Activated T-cell treated with anti-CD3 and anti-CD28 coated beads for 1 hour (primary cell): ENCODE results near the gene ALKBH8.
"Not testable (repeated sequence)": the region's sequence is repeated elsewhere in the genome, so short reads cannot be mapped to it uniquely, and the experiment has no call there.

ENCODE experiments used
- DNase-seq: peaks from one replicate; pipeline ENCODE4 v3.0.0-alpha.2; 2020; ENCODE audit warnings: low read depth

ALKBH8 gene

DNA sequence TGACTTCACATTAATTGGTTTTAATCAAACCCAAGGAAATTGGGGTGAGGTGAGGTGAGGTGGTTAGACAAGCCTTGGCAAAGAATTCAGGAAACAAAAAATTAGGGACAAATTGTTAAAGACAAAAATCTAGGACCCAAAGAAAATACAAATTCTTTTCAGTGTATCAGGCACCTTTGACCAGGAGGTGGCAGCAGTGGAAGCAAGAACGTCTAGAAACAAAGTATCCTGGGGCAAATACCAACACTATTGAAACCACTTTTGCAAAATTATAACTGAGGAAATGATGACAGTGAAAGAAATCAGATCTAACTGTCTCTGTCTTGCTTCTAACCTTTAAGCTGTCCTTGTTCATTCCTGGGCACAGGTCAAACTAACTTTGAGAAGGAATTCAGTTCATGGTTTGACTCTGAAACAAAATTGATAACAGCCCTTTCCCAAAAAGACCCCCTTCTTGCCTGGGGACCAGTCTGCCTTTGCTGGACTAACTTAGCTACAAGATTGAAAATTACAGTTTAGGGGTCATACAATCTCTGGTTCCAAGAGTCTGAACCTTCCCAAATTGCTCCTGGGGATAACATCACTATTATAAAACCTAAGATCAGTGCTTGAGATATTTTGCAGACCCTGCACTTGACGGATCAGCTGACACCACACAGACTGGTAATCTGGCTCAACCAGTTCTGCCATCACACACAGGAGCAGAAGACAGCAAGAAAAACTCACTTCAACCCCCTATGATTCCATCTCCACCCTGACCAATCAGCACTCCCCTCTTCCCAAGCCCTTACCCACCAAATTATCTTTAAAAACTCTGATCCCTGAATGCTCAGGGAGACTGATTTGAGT is 11.2 kb upstream of the ALKBH8 start:
- DNase-seq = peak; percentile 41

DNA sequence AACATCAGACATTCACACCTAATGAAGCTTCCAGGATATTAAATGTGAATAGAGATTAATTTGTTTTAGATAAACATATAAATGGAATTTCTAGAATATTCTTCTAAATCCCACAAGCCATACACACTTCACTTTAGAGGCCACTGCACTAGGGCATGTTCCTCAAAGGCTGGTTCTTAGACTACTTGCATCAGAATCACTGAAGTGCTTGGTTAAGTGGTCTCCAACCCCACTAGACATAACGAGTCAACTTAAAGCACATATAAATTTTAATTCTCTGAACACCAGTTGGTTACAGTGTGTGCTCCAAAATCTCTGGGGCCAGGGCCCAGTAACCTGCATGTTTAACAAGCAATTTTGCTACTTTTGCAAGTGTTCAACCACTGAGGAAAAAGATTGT is 7.9 kb upstream of the ALKBH8 start:
- no peak for DNase-seq

DNA sequence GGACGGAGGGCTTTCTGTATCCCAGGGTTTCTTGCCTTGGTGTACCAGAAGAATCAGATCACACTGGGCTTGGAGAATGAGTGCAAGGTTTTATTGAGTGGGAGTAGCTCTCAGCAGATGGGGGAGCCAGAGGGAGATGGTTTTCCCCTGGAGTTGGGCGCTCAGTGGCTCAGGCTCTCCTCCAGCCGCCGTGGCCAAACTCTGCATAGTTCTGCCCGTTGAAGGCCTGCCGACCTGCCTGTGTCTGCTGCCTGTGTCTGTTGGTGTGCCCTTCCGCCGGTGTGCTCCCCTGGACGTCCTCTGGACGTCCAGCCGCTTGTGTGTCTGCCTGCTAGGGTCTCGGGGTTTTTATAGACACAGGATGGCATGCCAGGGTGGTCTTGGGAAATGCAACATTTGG is 4.5 kb upstream of the ALKBH8 start:
- no peak for DNase-seq

DNA sequence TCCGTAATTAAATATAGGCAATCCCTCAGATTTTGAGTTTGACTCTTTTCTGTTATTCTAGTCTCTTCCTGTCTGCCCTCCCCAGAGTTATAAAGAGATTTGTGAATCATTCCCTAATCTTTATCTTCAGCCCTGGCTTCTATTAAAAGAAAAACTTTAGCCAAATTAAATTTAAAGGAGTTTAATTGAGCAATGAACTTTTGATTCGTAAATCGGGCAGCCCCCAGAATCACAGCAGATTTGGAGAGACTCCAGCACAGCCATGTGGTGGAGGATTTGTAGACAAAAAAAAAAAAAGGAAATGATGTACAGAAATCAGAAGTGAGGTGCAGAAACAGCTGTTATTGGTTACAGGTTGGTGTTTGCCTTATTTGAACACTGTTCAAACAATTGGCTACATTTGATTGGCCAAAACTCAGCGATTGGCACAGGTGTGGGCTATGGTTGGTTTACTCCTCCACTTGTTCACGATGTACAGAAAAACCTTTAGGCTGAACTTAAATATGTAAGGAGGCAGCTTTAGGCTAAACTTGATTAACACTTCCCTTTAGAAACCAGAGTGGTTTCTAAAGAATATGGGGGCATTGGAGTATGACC is 2.3 kb upstream of the ALKBH8 start:
- no peak for DNase-seq

DNA sequence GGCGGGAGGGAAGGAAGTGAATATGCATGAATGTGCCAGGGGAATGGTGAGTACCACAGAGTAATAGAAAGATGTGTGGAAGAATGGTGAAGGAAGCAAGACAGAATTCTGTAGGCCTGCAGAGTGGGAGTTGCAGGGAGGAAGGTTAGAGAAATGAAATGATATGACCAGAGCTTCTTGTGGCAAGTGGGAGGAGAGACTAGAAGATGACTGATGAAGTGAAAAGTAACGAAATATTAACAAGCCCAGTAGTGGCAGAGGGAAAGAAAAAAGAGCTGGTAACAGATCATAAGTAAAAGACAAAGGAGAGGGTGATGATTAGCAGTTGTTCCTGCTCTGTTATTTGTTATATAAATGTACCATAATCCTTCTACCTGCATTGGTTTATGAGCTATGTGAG is 1.0 kb upstream of the ALKBH8 start:
- no peak for DNase-seq

DNA sequence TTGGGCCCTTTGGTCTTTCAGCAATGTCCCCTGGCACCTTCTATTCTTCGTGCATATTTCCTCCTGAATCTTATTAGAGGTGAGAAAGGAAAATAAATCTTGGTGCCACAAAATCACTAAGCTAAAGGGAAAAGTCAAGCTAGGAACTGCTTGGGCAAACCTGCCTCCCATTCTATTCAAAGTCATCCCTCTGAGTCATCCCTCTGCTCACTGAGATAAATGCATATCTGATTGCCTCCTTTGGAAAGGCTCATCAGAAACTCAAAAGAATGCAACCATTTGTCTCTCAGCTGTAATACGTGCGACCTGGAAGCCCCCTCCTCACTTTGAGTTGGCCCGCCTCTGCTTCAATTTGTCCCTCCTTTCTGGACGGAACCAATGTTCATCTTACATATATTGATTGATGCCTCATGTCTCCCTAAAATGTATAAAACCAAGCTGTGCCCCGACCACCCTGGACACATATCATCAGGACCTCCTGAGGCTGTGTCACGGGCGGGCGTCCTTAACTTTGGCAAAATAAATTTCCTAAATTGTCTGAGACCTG is 493 bp upstream of the ALKBH8 start:
- DNase-seq = not testable (repeated sequence)

DNA sequence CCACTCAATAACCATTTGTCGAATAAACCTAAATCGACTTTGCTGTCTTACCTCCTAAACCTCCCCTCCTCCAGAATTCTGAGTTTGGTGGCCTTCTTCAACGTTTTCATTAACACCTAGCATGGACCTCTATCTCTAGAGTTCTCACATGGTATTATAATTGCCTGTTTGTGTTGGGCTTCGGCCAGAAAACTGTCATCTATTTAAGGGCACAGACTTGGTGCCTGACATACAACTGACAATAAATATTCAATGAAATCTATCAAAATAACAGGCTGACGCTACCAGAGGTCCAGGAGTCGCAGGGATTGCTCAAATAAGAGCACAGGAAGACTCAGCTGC is 687 bp downstream of the ALKBH8 start:
- DNase-seq = no peak

DNA sequence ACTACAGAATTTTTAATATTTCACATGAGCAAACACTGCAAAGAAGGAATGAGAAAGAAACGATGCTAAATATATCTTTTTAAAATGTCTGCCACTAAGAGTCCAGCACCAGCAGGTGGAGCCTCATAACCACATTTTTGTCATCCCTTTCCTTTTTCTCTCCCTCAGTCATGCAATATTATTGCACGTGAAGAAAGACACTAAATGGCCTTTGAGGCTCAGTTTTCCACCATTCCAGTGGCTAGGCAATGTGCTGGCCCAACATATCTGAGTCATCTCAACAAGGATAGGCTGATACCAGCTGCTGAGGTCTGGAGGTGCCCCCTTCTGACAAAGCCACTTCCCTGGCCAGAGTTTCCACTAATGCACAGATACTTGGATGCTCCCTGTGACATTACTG is 1.8 kb downstream of the ALKBH8 start:
- DNase-seq = peak; percentile 12

DNA sequence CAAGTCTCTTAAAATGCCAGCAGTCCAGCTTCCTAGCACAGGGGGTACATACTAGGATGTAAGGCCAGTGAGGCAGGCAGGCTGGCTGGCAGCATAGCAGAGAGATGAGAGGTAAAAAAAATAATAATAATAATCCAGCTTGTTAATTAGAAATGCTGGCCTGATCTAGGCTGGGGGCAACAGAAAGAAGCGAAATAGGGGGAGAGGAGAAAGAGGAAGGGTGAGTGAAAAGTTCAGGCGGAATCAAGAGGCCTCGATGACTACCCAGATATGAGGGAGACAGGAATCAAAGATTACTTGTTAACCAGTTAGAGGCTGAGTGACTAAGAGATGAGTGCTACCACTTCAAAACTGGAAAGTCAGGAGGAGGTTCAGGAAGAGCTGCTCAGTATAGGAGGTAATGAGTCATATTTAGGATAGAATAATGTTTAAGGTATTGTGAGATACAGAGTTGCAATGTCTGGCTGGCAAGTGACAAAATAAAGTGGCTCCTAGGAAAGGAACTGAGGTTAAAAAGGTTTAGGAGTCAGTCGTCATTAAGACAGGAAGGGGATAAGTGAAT is 2.8 kb downstream of the ALKBH8 start:
- no peak for DNase-seq

DNA sequence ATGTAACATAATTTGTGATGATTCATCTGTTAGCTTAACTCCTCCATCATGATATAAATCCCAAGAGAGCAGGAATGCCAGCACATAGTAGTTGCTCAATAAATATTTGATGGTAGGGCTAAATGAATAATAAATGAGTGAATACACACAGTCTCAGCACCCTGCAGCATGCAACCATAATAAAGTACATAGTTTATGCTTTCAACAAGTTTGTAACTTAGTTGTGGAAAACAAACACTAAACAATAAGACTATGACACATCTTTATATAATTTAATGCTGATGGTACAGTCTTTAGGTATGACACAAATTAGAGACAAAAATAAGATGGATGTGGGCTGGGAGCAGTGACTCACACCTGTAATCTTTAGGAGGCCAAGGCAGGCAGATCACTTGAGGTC is 3.8 kb downstream of the ALKBH8 start:
- no peak for DNase-seq

DNA sequence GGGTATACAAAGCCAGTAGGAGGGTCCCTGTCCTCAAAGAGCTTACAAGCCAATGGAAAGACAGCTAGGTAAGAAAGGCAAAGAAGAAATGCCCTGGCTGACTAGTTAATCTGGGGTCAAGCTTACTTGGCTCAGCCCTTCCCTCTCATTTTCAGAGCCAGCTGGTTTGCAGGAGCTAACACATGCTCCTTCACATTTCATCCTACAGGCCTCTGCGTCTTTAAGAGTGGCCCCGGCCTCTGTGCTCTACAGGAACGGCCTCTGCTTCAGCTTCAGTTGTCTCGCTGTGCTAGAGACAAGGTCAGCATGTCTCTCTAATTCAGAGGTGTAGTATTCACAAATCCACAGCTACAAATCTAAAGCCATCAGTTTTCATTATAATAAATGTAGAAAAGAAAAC is 15.2 kb downstream of the ALKBH8 start:
- no peak for DNase-seq

DNA sequence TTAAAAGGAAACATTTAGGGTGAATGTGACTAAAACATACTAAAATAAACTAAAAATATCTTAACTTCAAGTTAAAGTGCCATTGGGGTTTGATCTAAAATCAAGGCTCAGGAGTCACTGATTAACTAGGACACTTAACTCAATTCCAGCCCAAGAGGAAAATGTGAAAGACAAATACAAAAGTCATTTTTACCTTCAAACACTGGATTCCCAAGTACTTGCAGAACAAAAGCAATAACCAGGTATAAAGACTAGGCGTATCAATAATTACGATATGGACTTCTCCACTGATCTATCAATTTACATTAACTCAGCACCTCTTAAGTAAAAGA is 15.6 kb downstream of the ALKBH8 start:
- DNase-seq = no peak

DNA sequence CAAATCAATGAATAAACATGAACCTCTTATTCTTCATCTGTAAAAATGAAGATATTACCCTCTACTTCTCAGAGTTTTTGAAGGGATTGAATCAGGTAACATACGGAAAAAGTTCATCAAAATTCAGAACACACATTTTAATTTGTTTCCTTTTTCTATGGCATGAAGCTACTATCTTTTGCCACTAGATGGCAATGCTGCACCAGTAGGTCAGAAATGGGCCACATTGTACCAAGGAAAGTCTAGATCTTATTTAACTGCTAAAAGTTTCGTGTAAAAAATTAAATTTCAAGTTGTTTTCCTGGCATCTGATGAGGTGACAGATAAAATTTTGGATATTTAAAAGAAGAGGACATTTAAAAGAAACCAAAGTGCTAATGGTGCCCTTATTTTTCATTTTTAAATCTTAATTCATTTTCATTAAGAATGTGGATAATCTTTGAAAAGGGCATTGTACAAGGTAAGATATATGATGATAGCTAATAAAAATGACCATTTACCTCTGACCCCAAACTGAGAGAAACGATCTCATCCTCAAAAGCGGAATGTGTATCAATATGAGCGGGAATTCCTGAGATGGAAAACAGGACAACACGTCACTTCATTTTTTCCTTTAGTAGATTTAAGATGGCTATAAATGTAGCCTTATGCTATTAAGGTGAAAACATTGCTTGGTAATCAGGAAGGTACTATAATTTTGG is 16.1 kb downstream of the ALKBH8 start:
- peak; percentile 6 for DNase-seq

DNA sequence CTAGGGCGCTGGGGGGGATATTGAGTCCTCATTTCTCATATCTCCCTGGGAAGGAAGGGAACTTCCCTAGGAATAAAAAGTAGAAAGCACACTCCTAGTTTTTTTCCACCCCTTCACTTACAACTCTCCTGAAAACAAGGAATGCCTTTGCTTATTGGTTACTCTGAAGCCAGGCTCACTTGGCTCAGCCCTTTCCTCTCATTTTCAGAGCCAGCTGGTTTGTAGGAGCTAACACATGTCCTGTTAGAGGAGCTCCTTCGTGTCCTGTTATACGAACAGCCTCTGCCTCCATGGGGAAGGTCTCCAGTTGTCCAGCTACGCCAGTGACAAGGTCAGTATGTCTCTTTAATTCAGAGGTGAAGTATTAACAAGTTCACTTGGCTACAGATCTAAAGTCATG is 17.6 kb downstream of the ALKBH8 start:
- no peak for DNase-seq

DNA sequence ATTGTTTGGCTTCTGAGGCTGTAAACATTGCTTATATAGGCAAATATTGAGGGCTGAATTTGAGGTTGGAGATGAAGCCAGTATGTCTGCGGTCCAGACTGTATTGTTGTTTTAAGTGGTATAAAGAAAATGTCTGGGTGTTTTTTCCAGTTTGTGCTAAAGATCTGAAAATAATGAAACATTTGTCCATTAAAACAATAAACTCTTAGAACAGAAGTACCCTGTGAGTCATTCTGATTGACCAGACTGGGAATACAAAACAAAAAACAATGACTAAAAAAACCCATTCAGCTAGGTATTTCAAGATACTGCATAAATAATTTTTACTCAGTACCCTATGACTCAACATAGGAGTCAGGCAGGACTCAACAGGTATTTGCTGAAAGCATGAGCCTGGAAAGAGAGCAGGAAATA is 20.4 kb downstream of the ALKBH8 start:
- no peak for DNase-seq

DNA sequence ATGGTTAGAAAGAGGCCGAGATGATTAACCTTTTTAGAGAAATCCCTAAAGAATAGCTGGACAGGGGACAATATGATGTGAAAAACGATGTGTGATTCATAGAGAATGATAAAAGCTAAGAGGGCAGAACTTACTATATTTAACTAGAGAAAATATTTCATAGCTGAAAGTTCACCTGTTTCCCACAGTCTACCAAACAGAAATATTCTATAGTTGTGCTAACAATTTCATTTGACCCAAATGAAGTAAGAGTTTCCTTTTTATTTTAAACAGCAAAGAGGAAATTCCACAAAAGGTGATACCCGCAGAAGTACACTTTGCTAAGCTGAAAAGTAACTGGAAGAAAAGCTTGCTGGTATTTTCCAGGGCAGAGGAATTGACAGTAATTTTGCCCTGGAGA is 26.7 kb downstream of the ALKBH8 start:
- DNase-seq = no peak

DNA sequence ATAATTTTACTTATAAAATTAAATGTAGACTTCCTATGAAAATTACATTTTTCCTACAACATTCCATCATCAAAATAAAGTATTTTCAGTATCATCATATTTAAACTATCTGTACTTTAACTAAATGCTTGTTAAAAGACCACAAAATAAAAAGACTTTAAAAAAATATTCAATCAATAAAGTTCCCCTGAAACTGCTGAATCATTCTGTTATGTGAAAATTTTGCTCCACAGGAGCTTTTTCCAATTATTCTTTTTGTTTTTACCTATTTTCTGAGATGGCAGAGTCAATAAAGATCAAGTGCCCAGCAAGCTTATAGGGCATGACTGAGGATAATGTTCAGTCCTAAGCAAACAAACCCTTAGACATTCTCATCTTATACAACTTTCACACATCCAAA is 27.3 kb downstream of the ALKBH8 start:
- DNase-seq = no peak

DNA sequence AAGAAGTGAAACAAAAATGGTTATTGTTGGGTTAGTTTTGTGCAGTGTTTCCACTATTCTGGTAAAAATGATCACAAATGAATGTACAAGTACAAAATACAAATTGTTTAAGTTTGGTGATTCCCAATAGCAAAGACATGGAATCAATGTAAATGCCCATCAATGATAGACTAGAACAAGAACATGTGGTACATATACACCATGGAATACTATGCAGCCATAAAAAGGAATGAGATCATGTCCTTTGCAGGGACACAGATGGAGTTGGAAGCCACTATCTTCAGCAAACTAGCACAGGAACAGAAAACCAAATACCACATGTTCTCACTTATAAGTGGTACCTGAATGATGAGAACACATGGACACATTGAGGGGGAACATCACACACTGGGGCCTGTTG is 28.4 kb downstream of the ALKBH8 start:
- not testable (repeated sequence) for DNase-seq

DNA sequence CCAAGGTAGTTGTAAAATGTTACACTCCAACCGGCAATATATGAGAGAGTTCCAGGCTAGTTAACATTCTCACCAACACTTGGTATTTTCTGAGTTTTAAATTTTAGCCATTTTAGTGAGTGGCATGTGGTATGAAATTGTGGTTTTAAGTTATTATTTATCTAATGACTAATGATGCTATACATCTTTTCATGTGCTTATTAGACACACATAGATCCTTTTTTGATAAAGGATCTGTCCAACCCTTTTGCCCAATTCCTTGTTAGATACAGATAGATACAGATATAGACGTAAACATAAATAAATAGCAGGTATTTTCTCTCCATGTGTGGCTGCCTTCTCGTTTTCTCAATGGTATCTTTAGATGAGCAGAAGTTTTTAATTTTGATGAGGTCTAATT is 39.3 kb downstream of the ALKBH8 start:
- DNase-seq = no peak

DNA sequence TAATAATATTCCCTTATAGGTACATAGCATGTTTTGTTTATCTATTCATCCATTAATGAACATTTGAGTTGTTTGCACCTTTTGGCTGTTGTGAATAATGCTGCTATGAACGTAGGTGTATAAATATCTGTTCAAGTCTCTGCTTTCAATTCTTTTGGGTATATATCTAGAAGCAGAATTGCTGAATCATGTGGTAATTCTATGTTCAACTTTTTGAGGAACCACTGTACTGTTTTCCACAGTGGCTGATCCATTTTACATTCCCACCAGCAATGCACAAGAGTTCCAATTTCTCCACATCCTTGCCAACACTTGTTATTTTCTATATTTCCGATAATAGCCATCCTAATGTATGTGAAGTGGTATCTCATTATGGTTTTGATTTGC is 56.7 kb downstream of the ALKBH8 start:
- DNase-seq = no peak

DNA sequence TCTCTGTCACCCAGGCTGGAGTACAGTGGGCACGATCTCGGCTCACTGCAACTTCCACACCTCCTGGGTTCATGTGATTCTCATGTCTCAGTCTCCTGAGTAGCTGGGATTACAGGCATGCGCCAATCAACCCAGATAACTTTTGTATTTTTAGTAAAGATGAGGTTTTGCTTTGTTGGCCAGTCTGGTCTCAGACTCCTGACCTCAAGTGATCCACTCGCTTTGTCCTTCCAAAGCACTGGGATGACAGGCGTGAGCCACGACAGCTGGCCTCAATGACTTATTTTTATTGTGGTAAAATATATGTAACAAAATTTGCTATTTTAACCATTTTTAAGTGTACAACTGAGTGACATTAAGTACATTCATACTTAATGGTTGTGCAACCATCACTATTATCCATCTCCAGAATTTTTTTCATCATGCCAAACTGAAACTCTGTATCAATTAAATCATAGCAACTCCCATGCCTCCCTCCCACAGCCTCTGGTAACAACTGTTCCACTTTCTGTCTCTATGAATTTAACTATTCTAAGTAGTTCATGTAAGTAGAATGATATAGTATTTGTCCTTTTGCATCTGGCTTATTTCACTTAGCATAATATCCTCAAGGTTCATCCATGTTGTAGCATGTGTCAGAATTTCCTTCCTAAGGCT is 57.2 kb downstream of the ALKBH8 start:
- no peak for DNase-seq

DNA sequence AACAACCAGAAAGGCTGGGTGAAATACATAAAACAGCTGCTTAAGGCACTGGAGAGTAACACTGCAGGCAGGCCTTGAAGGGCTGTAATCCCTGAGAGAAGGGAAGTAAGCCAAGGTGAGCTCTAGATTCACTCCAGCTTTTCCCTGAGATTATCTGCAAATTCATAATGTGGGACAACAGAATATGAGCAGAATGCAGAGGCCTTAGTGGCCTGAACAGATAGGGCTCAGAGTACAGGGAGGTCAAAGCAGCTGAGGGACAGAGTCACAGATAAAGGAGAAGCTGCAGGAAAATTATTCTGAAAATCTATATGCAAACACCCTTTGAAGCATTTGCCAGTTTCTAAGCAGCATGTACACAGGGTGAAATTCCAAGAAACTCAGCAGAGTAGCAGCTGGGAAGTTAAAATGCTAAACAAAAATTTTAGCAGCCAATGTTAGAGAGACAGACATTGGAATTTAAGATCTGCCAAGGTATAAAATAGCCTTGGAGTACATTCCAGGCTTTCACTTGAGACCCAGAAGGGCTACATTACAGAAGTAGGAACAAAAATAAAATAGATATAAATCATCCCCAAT is 59.8 kb downstream of the ALKBH8 start:
- no peak for DNase-seq
